ENCODE measurements around the gene ANKRD33B. TPM values are rescaled to one million over a fixed set of nuclear protein-coding genes. Genes with fewer than 3 reads are reported as not detected.
A peak's percentile ranks its signal among the peaks of the same experiment; 100 is the strongest.

Gene ANKRD33B
- total RNA-seq, 1 experiment from 2014 or later, result 6.9 TPM

GRCh38 chr5:10665799-10666198 lies 101.9 kb downstream of the ANKRD33B start:
- no peak for TF ChIP-seq CTCF (conservative IDR thresholded peaks at IDR 0.05)
- Histone ChIP-seq H3K79me1 (ENCODE audit: insufficient read depth, low read depth, low read length, poor library complexity, severe bottlenecking) (no peaks in the 10 kb centered on the region), H2BK120ac (ENCODE audit: low read depth, low read length, poor library complexity, severe bottlenecking) (no peak overlapping the region), H3K14ac (ENCODE audit: insufficient read depth, low read length) (no peak overlapping the region), H3K18ac (ENCODE audit: insufficient read length, low read depth, low read length) (no peak overlapping the region), H3K9me3 (ENCODE audit: control insufficient read depth, low read depth, low read length) (no peaks in the 10 kb centered on the region), H3K27ac (ENCODE audit: insufficient read length, low read depth, low read length) (no peak overlapping the region), H3K79me2 (ENCODE audit: insufficient read depth, low read length) (no peaks in the 10 kb centered on the region), H4K8ac (replicated peaks; ENCODE audit: insufficient read length, low read depth, low read length) (no peak overlapping the region), H3K27me3 (ENCODE audit: insufficient read depth, low read length) (no peaks in the 10 kb centered on the region), H3K4ac (ENCODE audit: low read depth, low read length) (no peak overlapping the region), H3K23ac (ENCODE audit: insufficient read length, low read depth, low read length) (no peak overlapping the region), H3T11ph (ENCODE audit: low read length) (no peak overlapping the region), H4K20me1 (ENCODE audit: control insufficient read depth, insufficient read depth, insufficient read length) (no peaks in the 10 kb centered on the region), H2BK15ac (ENCODE audit: low read depth, low read length) (no peak overlapping the region), H4K91ac (ENCODE audit: insufficient read length, low read depth, low read length) (no peak overlapping the region), H2BK12ac (ENCODE audit: insufficient read length, low read depth, low read length) (no peak overlapping the region), H2BK20ac (ENCODE audit: low read depth, low read length, poor library complexity, severe bottlenecking) (no peak overlapping the region), H3K4me1 (ENCODE audit: insufficient read depth, low read length) (no peaks in the 10 kb centered on the region; the same call in 1 of the 2 replicates), H2BK5ac (ENCODE audit: insufficient read length, low read length) (no peak overlapping the region), H2AFZ (ENCODE audit: low read length) (no peak overlapping the region), H2AK5ac (ENCODE audit: insufficient read length, low read length) (no peak overlapping the region), H3K9ac (ENCODE audit: extremely low read depth, insufficient read length, low read length) (no peak overlapping the region), H3K23me2 (ENCODE audit: insufficient read length, low read depth, low read length, poor library complexity, severe bottlenecking) (no peaks in the 10 kb centered on the region), H3K4me2 (ENCODE audit: insufficient read depth, insufficient read length, low read length) (no peak overlapping the region), H4K5ac (ENCODE audit: insufficient read length, low read depth, low read length) (no peak overlapping the region), H3K56ac (ENCODE audit: insufficient read length, low read depth, low read length) (no peak overlapping the region)
- no CpG with 5 or more reads among the region's 9 CpGs for WGBS (ENCODE audit: extremely low coverage, insufficient read length, low lambda C conversion rate)
- peak overlapping the region in 1 of 3 experiments; percentile 62; a peak in 1 of 7 replicates for H3K27ac Mint-ChIP-seq
- peaks cover 13 to 25% of the 10 kb centered on the region in 2 experiments for H3K4me1 Mint-ChIP-seq
- no peaks in the 10 kb centered on the region for H3K36me3 Mint-ChIP-seq (ENCODE audit: insufficient read depth in 1 of 3, low read depth in 3 of 3)
- DNase-seq, result no peak
- H3K4me3 Mint-ChIP-seq, result no peak overlapping the region
- no peaks in the 10 kb centered on the region for H3K9me3 Mint-ChIP-seq
- H3K27me3 Mint-ChIP-seq (ENCODE audit: low read depth), result peaks cover under 1% of the 10 kb centered on the region; the same call in 1 of the 2 replicates
